Measurements from ENCODE around the gene EPHA8.

The EPHA8 gene

GRCh38 chr1:22641247-22641646, 78.0 kb downstream of the EPHA8 start:
- DNase-seq (ENCODE audit: low read depth in 2 of 2, low spot score in 1 of 2) = no peak

- peak; percentile 24 to 28 for DNase-seq (ENCODE audit: low read depth in 2 of 2, low spot score in 1 of 2)
Observed at GRCh38 chr1:22641906-22642636, 78.8 kb downstream of the EPHA8 start.

- no peak for DNase-seq (ENCODE audit: low read depth in 2 of 2, low spot score in 1 of 2)
Observed at GRCh38 chr1:22643381-22643780, 80.1 kb downstream of the EPHA8 start, which contains the start of gene C1QC. C1QC (plus strand) TSS chr1:22643633; CDS start chr1:22644024, 391 bp downstream.

GRCh38 chr1:22643928-22644327, 80.6 kb downstream of the EPHA8 start:
- no peak for DNase-seq (ENCODE audit: low read depth in 2 of 2, low spot score in 1 of 2)

GRCh38 chr1:22645931-22646330, 82.6 kb downstream of the EPHA8 start:
- no peak for DNase-seq (ENCODE audit: low read depth in 2 of 2, low spot score in 1 of 2)

GRCh38 chr1:22646384-22646783, 83.1 kb downstream of the EPHA8 start:
- DNase-seq (ENCODE audit: low read depth in 2 of 2, low spot score in 1 of 2) = no peak

- no peak for DNase-seq (ENCODE audit: low read depth in 2 of 2, low spot score in 1 of 2)
Observed at GRCh38 chr1:22650089-22650693, 86.9 kb downstream of the EPHA8 start.

GRCh38 chr1:22651941-22652856, 88.9 kb downstream of the EPHA8 start:
- no peak for DNase-seq (ENCODE audit: low read depth in 2 of 2, low spot score in 1 of 2)

- no peak for DNase-seq (ENCODE audit: low read depth in 2 of 2, low spot score in 1 of 2)
Observed at GRCh38 chr1:22652881-22653316, 89.6 kb downstream of the EPHA8 start, which contains the start of gene C1QB. C1QB (plus strand) TSS chr1:22653236; CDS start chr1:22659463, 6,227 bp downstream.
